Measurements from ENCODE around the gene BACE2. TPM values are rescaled to one million over a fixed set of nuclear protein-coding genes. Genes with fewer than 3 reads are reported as not detected.

The BACE2 gene
- total RNA-seq, 1 donor from 2014 or later = 49.5 TPM

GRCh38 chr21:41328660-41329607 lies 161.0 kb downstream of the BACE2 start:
- no peaks in the 10 kb centered on the region for H3K36me3 Mint-ChIP-seq (ENCODE audit: unreplicated experiment)
- no peak for TF ChIP-seq CTCF (IDR thresholded peaks at IDR 0.05)
- no peak overlapping the region for H3K4me3 Mint-ChIP-seq (ENCODE audit: unreplicated experiment)
- no peak overlapping the region for H3K27ac Mint-ChIP-seq (ENCODE audit: unreplicated experiment)
- no peaks in the 10 kb centered on the region for H3K4me1 Mint-ChIP-seq (ENCODE audit: unreplicated experiment)
- DNase-seq (ENCODE audit: extremely low spot score, unreplicated experiment) = no peak
- H3K9me3 Mint-ChIP-seq (ENCODE audit: unreplicated experiment) = peaks cover 7% of the 10 kb centered on the region
- H3K27me3 Mint-ChIP-seq (ENCODE audit: unreplicated experiment) = peaks cover 21% of the 10 kb centered on the region

Small RNA genes within 50 kb of the gene (microRNA-seq; reads per million reads assigned to microRNA genes)
- not detected for gene MIR3197 (ENCODE audit: unreplicated experiment)

Other genes starting within 250 kb of the BACE2 start
- gene FAM3B, start 148.6 kb downstream of the BACE2 start, total RNA-seq = not detected in 2 replicates
- gene MX2, start 193.9 kb downstream of the BACE2 start, total RNA-seq = not detected in 2 replicates

Measured in osteocyte (in vitro differentiated cells).